HepG2 (cell line): ENCODE measurements around the gene CCDC177. TPM values are rescaled to one million over a fixed set of nuclear protein-coding genes. Genes with fewer than 3 reads are reported as not detected.

ENCODE experiments used
- FOSL1 ChIP-seq: sonication (generic); formaldehyde crosslinking; IDR thresholded peaks from 2 replicates; pipeline ENCODE4 v1.9.0; 2021; ENCODE audit warnings: missing genetic modification reagents, borderline replicate concordance
- HCFC1 ChIP-seq: fragments of 150-350 bp; IDR thresholded peaks from 2 replicates; pipeline ENCODE4 v1.6.1; 2014; ENCODE audit warnings: low read depth, low read length
- HNF1A ChIP-seq, 2 experiments: sonication (generic) in 1 of 2; formaldehyde crosslinking in 1 of 2; IDR thresholded peaks; 2 replicates each; pipeline versions ENCODE4 v1.4.0 to v1.6.1; 2016 to 2020; ENCODE audit warnings: borderline replicate concordance in 1 of 2, low read depth in 1 of 2, mild to moderate bottlenecking in 1 of 2, missing genetic modification reagents in 1 of 2
- HNRNPK ChIP-seq: fragments of 200-400 bp; formaldehyde crosslinking; IDR thresholded peaks from 2 replicates; pipeline ENCODE4 v1.6.1; 2018; ENCODE audit warnings: low read length, low read depth, moderate library complexity, mild to moderate bottlenecking; ENCODE audit not compliant: poor library complexity, severe bottlenecking
- IKZF4 ChIP-seq: sonication (generic); formaldehyde crosslinking; IDR thresholded peaks from 2 replicates; pipeline ENCODE4 v1.5.1; 2020; ENCODE audit warnings: borderline replicate concordance, mild to moderate bottlenecking, low read depth, missing genetic modification reagents; ENCODE audit errors: not compliant biosample characterization
- KDM2A ChIP-seq: sonication (generic); formaldehyde crosslinking; IDR thresholded peaks from 2 replicates; pipeline ENCODE4 v1.4.0; 2020; ENCODE audit warnings: low read depth, missing genetic modification reagents, borderline replicate concordance
- KLF16 ChIP-seq, 2 experiments: sonication (generic) in 1 of 2; formaldehyde crosslinking in 1 of 2; IDR thresholded peaks; 2 replicates each; pipeline versions ENCODE4 v1.6.1 to v1.8.0; 2016 to 2023; ENCODE audit warnings: missing genetic modification reagents in 2 of 2, missing compliant biosample characterization in 1 of 2
- MEIS1 ChIP-seq: sonication (generic); formaldehyde crosslinking; IDR thresholded peaks from 2 replicates; pipeline ENCODE4 v1.9.0; 2021; ENCODE audit warnings: mild to moderate bottlenecking, missing genetic modification reagents, moderate library complexity, borderline replicate concordance
- MXI1 ChIP-seq: IDR thresholded peaks from 3 replicates; pipeline ENCODE4 v1.6.1; 2012; ENCODE audit warnings: low read depth, low read length, inconsistent platforms, borderline replicate concordance
- REXO4 ChIP-seq: sonication (generic); formaldehyde crosslinking; IDR thresholded peaks from 2 replicates; pipeline ENCODE4 v1.8.0; 2022; ENCODE audit warnings: missing genetic modification reagents, mild to moderate bottlenecking, borderline replicate concordance
- U2AF2 ChIP-seq: fragments of 200-400 bp; formaldehyde crosslinking; IDR thresholded peaks from 2 replicates; pipeline ENCODE4 v1.6.1; 2017; ENCODE audit warnings: low read depth, mild to moderate bottlenecking, low read length
- ZNF160 ChIP-seq: sonication (generic); formaldehyde crosslinking; IDR thresholded peaks from 2 replicates; pipeline ENCODE4 v1.8.0; 2022; ENCODE audit warnings: mild to moderate bottlenecking, inconsistent platforms, missing genetic modification reagents
- ZNF17 ChIP-seq: sonication (generic); formaldehyde crosslinking; IDR thresholded peaks from 2 replicates; pipeline ENCODE4 v1.5.0; 2020; ENCODE audit warnings: mild to moderate bottlenecking, missing genetic modification reagents
- ZNF562 ChIP-seq: sonication (generic); formaldehyde crosslinking; IDR thresholded peaks from 2 replicates; pipeline ENCODE4 v1.8.0; 2022; ENCODE audit warnings: missing genetic modification reagents, borderline replicate concordance
- ZNF629 ChIP-seq: sonication (generic); formaldehyde crosslinking; conservative IDR thresholded peaks from 2 replicates; pipeline ENCODE4 v1.5.0; 2020; ENCODE audit warnings: missing genetic modification reagents
- ZNF780A ChIP-seq: sonication (generic); formaldehyde crosslinking; IDR thresholded peaks from 2 replicates; pipeline ENCODE4 v1.8.0; 2022; ENCODE audit warnings: mild to moderate bottlenecking, missing genetic modification reagents, moderate library complexity
- polyA plus RNA-seq, 8 experiments: library from polyadenylated mRNA; depleted of rRNA in 3 of 8; stranded (reverse) in 7 of 8; unstranded in 1 of 8; fragments of >200 nt; fragmentation: Illumina TruSeq in 4 of 8; extraction: Trizol in 4 of 8; gene quantifications; 2 replicates each; pipeline versions ENCODE4 v1.2.1 to v1.2.3, GENCODE V29; 2011 to 2016; ENCODE audit warnings: low read depth in 4 of 8, missing spikeins in 1 of 8, mixed read lengths in 1 of 8; ENCODE audit not compliant: insufficient read depth in 1 of 8
- total RNA-seq, 5 experiments: library from RNA; depleted of rRNA; stranded (reverse); fragments of >200 nt; fragmentation: Illumina TruSeq; extraction: Trizol; gene quantifications; 2 replicates each; pipeline ENCODE4 v1.2.3, GENCODE V29; 2016; ENCODE audit warnings: low read depth in 1 of 5
- TF ChIP-seq, protein P1 (sequence below): sonication (generic); formaldehyde crosslinking; IDR thresholded peaks from 2 replicates; pipeline ENCODE4 v1.5.1; 2020; ENCODE audit warnings: missing genetic modification reagents, mild to moderate bottlenecking, borderline replicate concordance
- TF ChIP-seq, protein P2 (sequence below): sonication (generic); formaldehyde crosslinking; IDR thresholded peaks from 2 replicates; pipeline ENCODE4 v1.4.0; 2020; ENCODE audit warnings: mild to moderate bottlenecking, missing genetic modification reagents

The CCDC177 gene
- total and polyA plus RNA-seq, 2 of the 13 experiments (the other 11 are each of a cell fraction or from before 2014, with no cell fraction given), result not detected

DNA sequence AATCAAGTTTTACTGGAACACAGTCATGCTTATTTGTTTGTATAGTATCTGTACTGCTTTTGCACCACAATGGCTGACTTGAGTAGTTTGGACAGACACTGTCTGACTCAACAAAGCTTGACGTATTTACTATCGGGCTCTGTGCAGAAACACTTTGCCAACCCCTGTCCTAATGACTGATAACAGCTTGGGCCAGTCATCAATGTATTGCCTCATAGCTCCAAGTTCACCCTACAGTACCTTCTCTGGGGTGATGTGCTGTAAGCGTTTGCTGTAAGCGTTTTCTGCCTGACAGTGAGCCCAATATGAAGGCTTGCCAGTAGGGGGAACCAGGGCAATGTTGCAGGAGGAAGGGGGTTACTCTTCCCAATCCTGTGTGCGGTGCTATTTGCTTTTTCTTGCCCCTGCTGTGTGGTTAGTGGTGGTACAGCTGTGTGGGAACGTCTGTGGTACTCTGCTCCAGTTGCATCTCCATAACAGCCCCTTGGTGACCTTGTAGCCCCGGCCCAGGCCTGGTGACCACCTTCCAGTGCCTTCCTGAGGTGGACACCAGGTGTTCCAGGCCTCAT, 5.4 kb upstream of the CCDC177 start (continued):
- TF ChIP-seq, protein P1, sequence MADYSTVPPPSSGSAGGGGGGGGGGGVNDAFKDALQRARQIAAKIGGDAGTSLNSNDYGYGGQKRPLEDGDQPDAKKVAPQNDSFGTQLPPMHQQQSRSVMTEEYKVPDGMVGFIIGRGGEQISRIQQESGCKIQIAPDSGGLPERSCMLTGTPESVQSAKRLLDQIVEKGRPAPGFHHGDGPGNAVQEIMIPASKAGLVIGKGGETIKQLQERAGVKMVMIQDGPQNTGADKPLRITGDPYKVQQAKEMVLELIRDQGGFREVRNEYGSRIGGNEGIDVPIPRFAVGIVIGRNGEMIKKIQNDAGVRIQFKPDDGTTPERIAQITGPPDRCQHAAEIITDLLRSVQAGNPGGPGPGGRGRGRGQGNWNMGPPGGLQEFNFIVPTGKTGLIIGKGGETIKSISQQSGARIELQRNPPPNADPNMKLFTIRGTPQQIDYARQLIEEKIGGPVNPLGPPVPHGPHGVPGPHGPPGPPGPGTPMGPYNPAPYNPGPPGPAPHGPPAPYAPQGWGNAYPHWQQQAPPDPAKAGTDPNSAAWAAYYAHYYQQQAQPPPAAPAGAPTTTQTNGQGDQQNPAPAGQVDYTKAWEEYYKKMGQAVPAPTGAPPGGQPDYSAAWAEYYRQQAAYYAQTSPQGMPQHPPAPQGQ (CRISPR knock-in tag), result no peak
- TF ChIP-seq U2AF2 (no peak), MEIS1 (no peak), HCFC1 (no peak), ZNF562 (CRISPR knock-in tag) (no peak), KLF16 (CRISPR knock-in tag; IDR thresholded peaks at IDR 0.05) (peak in 1 of 2 experiments; percentile 48; a peak in 1 of 4 replicates), KDM2A (CRISPR knock-in tag) (no peak), ZNF780A (CRISPR knock-in tag) (0 out of 2 replicates have a peak, but pooled peaks have one; percentile 42), REXO4 (no peak), HNF1A (IDR thresholded peaks at IDR 0.05; ENCODE audit: low read depth) (no peak), HNF1A (CRISPR knock-in tag; IDR thresholded peaks at IDR 0.05; ENCODE audit: borderline replicate concordance) (no peak; the same call in 1 of the 2 replicates), ZNF629 (no peak), IKZF4 (CRISPR knock-in tag) (no peak), HNRNPK (no peak), MXI1 (no peak), FOSL1 (CRISPR knock-in tag) (no peak), ZNF17 (CRISPR knock-in tag) (no peak), ZNF160 (CRISPR knock-in tag) (no peak)
- TF ChIP-seq, protein P2, sequence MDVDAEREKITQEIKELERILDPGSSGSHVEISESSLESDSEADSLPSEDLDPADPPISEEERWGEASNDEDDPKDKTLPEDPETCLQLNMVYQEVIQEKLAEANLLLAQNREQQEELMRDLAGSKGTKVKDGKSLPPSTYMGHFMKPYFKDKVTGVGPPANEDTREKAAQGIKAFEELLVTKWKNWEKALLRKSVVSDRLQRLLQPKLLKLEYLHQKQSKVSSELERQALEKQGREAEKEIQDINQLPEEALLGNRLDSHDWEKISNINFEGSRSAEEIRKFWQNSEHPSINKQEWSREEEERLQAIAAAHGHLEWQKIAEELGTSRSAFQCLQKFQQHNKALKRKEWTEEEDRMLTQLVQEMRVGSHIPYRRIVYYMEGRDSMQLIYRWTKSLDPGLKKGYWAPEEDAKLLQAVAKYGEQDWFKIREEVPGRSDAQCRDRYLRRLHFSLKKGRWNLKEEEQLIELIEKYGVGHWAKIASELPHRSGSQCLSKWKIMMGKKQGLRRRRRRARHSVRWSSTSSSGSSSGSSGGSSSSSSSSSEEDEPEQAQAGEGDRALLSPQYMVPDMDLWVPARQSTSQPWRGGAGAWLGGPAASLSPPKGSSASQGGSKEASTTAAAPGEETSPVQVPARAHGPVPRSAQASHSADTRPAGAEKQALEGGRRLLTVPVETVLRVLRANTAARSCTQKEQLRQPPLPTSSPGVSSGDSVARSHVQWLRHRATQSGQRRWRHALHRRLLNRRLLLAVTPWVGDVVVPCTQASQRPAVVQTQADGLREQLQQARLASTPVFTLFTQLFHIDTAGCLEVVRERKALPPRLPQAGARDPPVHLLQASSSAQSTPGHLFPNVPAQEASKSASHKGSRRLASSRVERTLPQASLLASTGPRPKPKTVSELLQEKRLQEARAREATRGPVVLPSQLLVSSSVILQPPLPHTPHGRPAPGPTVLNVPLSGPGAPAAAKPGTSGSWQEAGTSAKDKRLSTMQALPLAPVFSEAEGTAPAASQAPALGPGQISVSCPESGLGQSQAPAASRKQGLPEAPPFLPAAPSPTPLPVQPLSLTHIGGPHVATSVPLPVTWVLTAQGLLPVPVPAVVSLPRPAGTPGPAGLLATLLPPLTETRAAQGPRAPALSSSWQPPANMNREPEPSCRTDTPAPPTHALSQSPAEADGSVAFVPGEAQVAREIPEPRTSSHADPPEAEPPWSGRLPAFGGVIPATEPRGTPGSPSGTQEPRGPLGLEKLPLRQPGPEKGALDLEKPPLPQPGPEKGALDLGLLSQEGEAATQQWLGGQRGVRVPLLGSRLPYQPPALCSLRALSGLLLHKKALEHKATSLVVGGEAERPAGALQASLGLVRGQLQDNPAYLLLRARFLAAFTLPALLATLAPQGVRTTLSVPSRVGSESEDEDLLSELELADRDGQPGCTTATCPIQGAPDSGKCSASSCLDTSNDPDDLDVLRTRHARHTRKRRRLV (CRISPR knock-in tag), result no peak
